Neuron (in vitro differentiated cells): ENCODE measurements around the gene RNF144B.

Source experiments
- H2AFZ ChIP-seq: one replicate; pipeline ENCODE4 v1.6.1; 2013; ENCODE audit warnings: low read depth, mild to moderate bottlenecking, inconsistent platforms, low read length, moderate library complexity
- H3K27me3 ChIP-seq: one replicate; pipeline ENCODE4 v1.6.1; 2013; ENCODE audit warnings: low read length; ENCODE audit not compliant: insufficient read depth
- H3K36me3 ChIP-seq: one replicate; pipeline ENCODE4 v1.6.1; 2013; ENCODE audit warnings: low read length; ENCODE audit not compliant: insufficient read depth
- H3K4me1 ChIP-seq: one replicate; pipeline ENCODE4 v1.6.1; 2013; ENCODE audit warnings: low read length; ENCODE audit not compliant: insufficient read depth
- H3K4me3 ChIP-seq: 2 replicates; pipeline ENCODE4 v1.5.1; 2013; ENCODE audit warnings: mild to moderate bottlenecking, low read length, moderate library complexity
- H3K9me3 ChIP-seq: one replicate; pipeline ENCODE4 v1.6.1; 2013; ENCODE audit warnings: low read length

Gene RNF144B

GRCh38 chr6:18387061-18387721 lies at the start of gene RNF144B:
RNF144B (plus strand) TSS chr6:18387350; CDS start chr6:18399535, 12,185 bp downstream.
- H3K27me3 ChIP-seq: peaks cover 38% of the 10 kb centered on the region
- peaks cover 10% of the 10 kb centered on the region for H3K4me1 ChIP-seq
- H3K36me3 ChIP-seq: no peaks in the 10 kb centered on the region
- peak within 1 kb of the TSS; percentile 60 for H3K4me3 ChIP-seq
- H2AFZ ChIP-seq: peak within 1 kb of the TSS; percentile 58
- no peaks in the 10 kb centered on the region for H3K9me3 ChIP-seq

- peaks cover 12% of the 10 kb centered on the region for H3K4me1 ChIP-seq
- no peaks in the 10 kb centered on the region for H3K27me3 ChIP-seq
- H3K4me3 ChIP-seq: no peak overlapping the region
- H2AFZ ChIP-seq: no peak overlapping the region
- no peaks in the 10 kb centered on the region for H3K9me3 ChIP-seq
- H3K36me3 ChIP-seq: no peaks in the 10 kb centered on the region
These were observed 47.6 kb upstream of the RNF144B start for GRCh38 chr6:18339599-18339998.

DNA sequence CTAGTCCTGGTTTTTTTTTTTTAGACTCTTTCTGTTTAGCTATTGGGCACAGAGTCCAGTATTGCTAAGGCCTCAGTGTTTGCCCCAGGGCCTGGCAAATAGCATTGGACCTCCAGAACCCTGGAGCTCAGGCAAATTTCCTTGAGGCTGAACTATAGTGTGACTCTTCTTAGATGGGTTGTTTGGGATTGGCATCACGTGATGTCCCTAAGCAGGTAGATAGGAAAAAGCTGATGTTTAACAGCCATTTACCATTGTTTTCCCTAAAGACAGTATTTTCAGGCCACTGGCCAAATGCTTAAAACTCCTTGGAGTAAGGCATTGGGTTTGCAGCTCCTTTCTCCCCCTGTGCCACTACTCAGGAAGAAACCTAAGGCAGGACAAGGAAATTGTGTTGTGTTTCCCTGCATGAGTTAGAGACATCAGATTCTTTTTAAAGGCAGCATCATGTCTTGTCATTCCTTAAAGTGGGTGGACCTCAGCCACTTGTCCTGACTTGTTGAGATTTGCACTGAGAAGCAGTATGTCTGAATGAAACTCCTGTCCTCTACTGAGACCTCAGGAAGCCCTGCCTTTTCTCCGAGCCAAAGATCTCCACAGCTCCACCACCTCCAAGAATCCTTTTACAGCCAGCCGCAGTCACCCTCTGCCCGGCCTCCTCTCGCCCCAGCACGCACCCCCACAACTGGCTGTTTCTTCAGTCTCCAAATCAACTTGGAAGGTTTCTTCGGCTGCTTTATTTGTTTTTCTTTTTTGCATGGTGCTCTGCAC lies 46.2 kb upstream of the RNF144B start:
- Histone ChIP-seq H2AFZ (no peak overlapping the region), H3K9me3 (no peaks in the 10 kb centered on the region), H3K36me3 (no peaks in the 10 kb centered on the region), H3K4me1 (peaks cover 8% of the 10 kb centered on the region), H3K27me3 (no peaks in the 10 kb centered on the region), H3K4me3 (no peak overlapping the region)

- no peaks in the 10 kb centered on the region for H3K27me3 ChIP-seq
- no peak overlapping the region for H2AFZ ChIP-seq
- no peaks in the 10 kb centered on the region for H3K4me1 ChIP-seq
- no peak overlapping the region for H3K4me3 ChIP-seq
- H3K9me3 ChIP-seq: no peaks in the 10 kb centered on the region
- H3K36me3 ChIP-seq: no peaks in the 10 kb centered on the region
These were observed 44.9 kb upstream of the RNF144B start for GRCh38 chr6:18342223-18342622.

- no peaks in the 10 kb centered on the region for H3K36me3 ChIP-seq
- H3K4me1 ChIP-seq: no peaks in the 10 kb centered on the region
- H3K9me3 ChIP-seq: no peaks in the 10 kb centered on the region
- H3K27me3 ChIP-seq: no peaks in the 10 kb centered on the region
- no peak overlapping the region for H2AFZ ChIP-seq
- H3K4me3 ChIP-seq: no peak overlapping the region
These were observed 43.4 kb upstream of the RNF144B start for GRCh38 chr6:18343741-18344140.

- no peaks in the 10 kb centered on the region for H3K4me1 ChIP-seq
- no peak overlapping the region for H2AFZ ChIP-seq
- no peaks in the 10 kb centered on the region for H3K9me3 ChIP-seq
- H3K4me3 ChIP-seq: no peak overlapping the region
- H3K27me3 ChIP-seq: no peaks in the 10 kb centered on the region
- H3K36me3 ChIP-seq: no peaks in the 10 kb centered on the region
These were observed 40.1 kb upstream of the RNF144B start for GRCh38 chr6:18347021-18347577.

- Histone ChIP-seq H3K4me3 (no peak overlapping the region), H3K27me3 (no peaks in the 10 kb centered on the region), H2AFZ (no peak overlapping the region), H3K4me1 (no peaks in the 10 kb centered on the region), H3K9me3 (no peaks in the 10 kb centered on the region), H3K36me3 (no peaks in the 10 kb centered on the region)
These were observed 39.3 kb upstream of the RNF144B start for GRCh38 chr6:18347866-18348265.

DNA sequence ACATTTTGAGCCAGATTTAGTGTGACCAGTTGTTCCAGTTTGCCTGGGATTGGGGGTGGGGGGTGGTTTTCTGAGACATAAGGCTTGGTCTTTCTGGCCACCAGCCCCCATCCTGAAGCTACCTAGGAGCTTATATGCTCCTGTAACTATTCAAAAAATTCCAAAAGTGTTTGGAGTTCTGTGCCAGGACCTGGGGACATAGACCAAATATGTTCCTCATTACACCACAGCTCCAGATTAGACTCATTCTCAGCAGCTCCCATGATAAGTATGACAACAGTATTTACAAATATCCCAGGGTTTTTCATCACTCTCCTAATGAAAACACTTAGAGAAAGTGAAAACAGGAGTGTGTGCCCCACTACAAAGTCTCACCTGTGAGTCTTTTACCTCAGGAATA lies 37.8 kb upstream of the RNF144B start:
- Histone ChIP-seq H3K36me3 (no peaks in the 10 kb centered on the region), H3K4me3 (no peak overlapping the region), H3K4me1 (no peaks in the 10 kb centered on the region), H2AFZ (no peak overlapping the region), H3K27me3 (no peaks in the 10 kb centered on the region), H3K9me3 (no peaks in the 10 kb centered on the region)

- H3K36me3 ChIP-seq: no peaks in the 10 kb centered on the region
- no peaks in the 10 kb centered on the region for H3K9me3 ChIP-seq
- H3K4me1 ChIP-seq: no peaks in the 10 kb centered on the region
- H2AFZ ChIP-seq: no peak overlapping the region
- H3K4me3 ChIP-seq: no peak overlapping the region
- H3K27me3 ChIP-seq: no peaks in the 10 kb centered on the region
These were observed 36.9 kb upstream of the RNF144B start for GRCh38 chr6:18350271-18350670.

DNA sequence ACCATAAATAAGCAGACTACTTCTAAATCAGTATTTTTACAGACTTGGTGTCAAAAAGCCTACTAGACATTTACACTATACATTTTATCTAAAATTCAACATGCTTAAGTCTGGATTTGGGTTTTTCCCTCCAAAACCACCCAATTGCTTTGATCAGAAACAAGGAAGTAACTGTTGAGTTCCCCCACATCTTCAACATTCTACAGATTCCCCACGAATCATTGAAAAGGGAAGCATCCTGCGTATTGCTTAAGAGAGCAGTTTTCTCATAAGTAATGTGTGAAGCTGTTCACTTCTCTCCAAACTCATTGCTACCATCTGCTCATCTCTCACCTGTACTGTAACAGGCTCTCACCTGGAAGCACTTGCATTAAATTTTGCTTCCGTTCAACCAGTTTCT lies 36.4 kb upstream of the RNF144B start:
- H3K4me1 ChIP-seq: no peaks in the 10 kb centered on the region
- H2AFZ ChIP-seq: no peak overlapping the region
- no peak overlapping the region for H3K4me3 ChIP-seq
- no peaks in the 10 kb centered on the region for H3K9me3 ChIP-seq
- H3K36me3 ChIP-seq: no peaks in the 10 kb centered on the region
- no peaks in the 10 kb centered on the region for H3K27me3 ChIP-seq

- no peaks in the 10 kb centered on the region for H3K27me3 ChIP-seq
- H3K36me3 ChIP-seq: no peaks in the 10 kb centered on the region
- no peaks in the 10 kb centered on the region for H3K9me3 ChIP-seq
- H2AFZ ChIP-seq: no peak overlapping the region
- H3K4me3 ChIP-seq: no peak overlapping the region
- H3K4me1 ChIP-seq: no peaks in the 10 kb centered on the region
These were observed 35.1 kb upstream of the RNF144B start for GRCh38 chr6:18352001-18352400.

GRCh38 chr6:18352842-18353241 lies 34.3 kb upstream of the RNF144B start:
- Histone ChIP-seq H3K4me1 (no peaks in the 10 kb centered on the region), H3K36me3 (no peaks in the 10 kb centered on the region), H3K27me3 (no peaks in the 10 kb centered on the region), H2AFZ (no peak overlapping the region), H3K4me3 (no peak overlapping the region), H3K9me3 (no peaks in the 10 kb centered on the region)

DNA sequence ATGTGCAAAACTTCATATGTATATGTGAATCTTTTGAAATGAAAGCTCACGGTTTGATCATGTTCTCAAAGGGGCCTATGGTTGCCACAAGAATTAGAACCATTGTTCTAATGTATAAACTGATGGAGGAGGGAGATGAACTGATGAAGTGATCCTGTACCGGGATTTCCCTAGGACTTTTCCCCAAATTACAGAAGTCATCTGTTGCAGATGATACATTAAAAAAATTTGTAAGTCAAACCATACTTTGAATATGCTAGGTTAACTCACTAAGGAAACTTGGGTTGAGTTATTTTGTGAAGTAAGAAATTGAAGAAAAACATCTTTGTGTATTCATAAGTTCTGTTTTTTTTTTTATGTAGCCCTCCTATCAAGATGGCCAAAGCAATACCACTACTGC lies 33.9 kb upstream of the RNF144B start:
- H2AFZ ChIP-seq: no peak overlapping the region
- H3K36me3 ChIP-seq: no peaks in the 10 kb centered on the region
- H3K27me3 ChIP-seq: no peaks in the 10 kb centered on the region
- H3K4me3 ChIP-seq: no peak overlapping the region
- H3K9me3 ChIP-seq: no peaks in the 10 kb centered on the region
- H3K4me1 ChIP-seq: no peaks in the 10 kb centered on the region
